SK-N-SH (cell line): ENCODE results near the gene PHOSPHO1. TPM values are rescaled to one million over a fixed set of nuclear protein-coding genes. Genes with fewer than 3 reads are reported as not detected.

Experiments
- CTCF ChIA-PET: fragments of 300-600, 350-600 bp; formaldehyde crosslinking; extraction: SDS; loops from one replicate; lab custom pipeline; 2021; lab: Yijun Ruan, JAX
- POLR2A ChIA-PET: fragments of 350-600 bp; sonication (Branson Sonifier 250); formaldehyde crosslinking; extraction: SDS; loops from one replicate; lab custom pipeline; 2020; ENCODE audit warnings: antibody characterized with exemption, inconsistent platforms; lab: Yijun Ruan, JAX
- DNase-seq: peaks from one replicate; pipeline ENCODE4 v3.0.0; 2012
- H2AFZ ChIP-seq: fragments of 200-600 bp; sonication (generic); 2 replicates; pipeline ENCODE4 v1.8.1; 2016; ENCODE audit warnings: antibody characterized with exemption, mild to moderate bottlenecking, low read depth
- H3F3A ChIP-seq: fragments of 200-600 bp; sonication (generic); replicated peaks from 2 replicates; pipeline ENCODE3; 2016; ENCODE audit warnings: antibody characterized with exemption, mild to moderate bottlenecking; ENCODE audit not compliant: insufficient read depth
- H3K27ac ChIP-seq, 2 experiments: fragments of 200-500 bp in 1 of 2; fragments of 200-600 bp in 1 of 2; sonication (Bioruptor generic) in 1 of 2; sonication (generic), shearing (Covaris generic) in 1 of 2; 2 replicates each; pipeline versions ENCODE4 v1.5.1 to v1.6.1; 2014 to 2016; ENCODE audit warnings: low read depth in 2 of 2, inconsistent platforms in 1 of 2, low read length in 1 of 2, mild to moderate bottlenecking in 1 of 2, mixed read lengths in 1 of 2
- H3K27me3 ChIP-seq: fragments of 200-600 bp; sonication (generic), shearing (Covaris generic); 2 replicates; pipeline ENCODE4 v1.6.1; 2016; ENCODE audit warnings: mixed run types; ENCODE audit not compliant: insufficient read depth
- H3K36me3 ChIP-seq, 2 experiments: fragments of 200-500 bp in 1 of 2; fragments of 200-600 bp in 1 of 2; sonication (Bioruptor generic) in 1 of 2; sonication (generic) in 1 of 2; replicated peaks in 1 of 2; 2 replicates each; pipeline versions ENCODE3 to v1.5.1; 2014 to 2016; ENCODE audit warnings: low read length in 1 of 2, mild to moderate bottlenecking in 1 of 2; ENCODE audit not compliant: insufficient read depth in 2 of 2, control insufficient read depth in 1 of 2
- H3K4me1 ChIP-seq, 2 experiments: fragments of 200-500 bp in 1 of 2; fragments of 200-600 bp in 1 of 2; sonication (Bioruptor generic) in 1 of 2; sonication (generic), shearing (Covaris generic) in 1 of 2; 2 replicates each; pipeline versions ENCODE4 v1.5.1 to v1.6.1; 2014 to 2016; ENCODE audit warnings: low read depth in 1 of 2, low read length in 1 of 2, mixed run types in 1 of 2; ENCODE audit not compliant: insufficient read depth in 2 of 2, control insufficient read depth in 1 of 2
- H3K4me2 ChIP-seq: fragments of 200-600 bp; sonication (generic), shearing (Covaris generic); 2 replicates; pipeline ENCODE4 v1.6.1; 2017; ENCODE audit warnings: mixed run types
- H3K4me3 ChIP-seq, 2 experiments: fragments of 200-500 bp in 1 of 2; fragments of 200-600 bp in 1 of 2; sonication (Bioruptor generic) in 1 of 2; sonication (generic), shearing (Covaris generic) in 1 of 2; 2 replicates each; pipeline versions ENCODE4 v1.5.1 to v1.8.1; 2014 to 2016; ENCODE audit warnings: low read depth in 2 of 2, inconsistent platforms in 1 of 2, low read length in 1 of 2, mild to moderate bottlenecking in 1 of 2, mixed read lengths in 1 of 2, moderate library complexity in 1 of 2
- H3K79me2 ChIP-seq: fragments of 200-600 bp; sonication (generic); 2 replicates; pipeline ENCODE4 v1.8.1; 2017; ENCODE audit warnings: mild to moderate bottlenecking; ENCODE audit not compliant: insufficient read depth
- H3K9ac ChIP-seq: fragments of 200-600 bp; sonication (generic); 2 replicates; pipeline ENCODE4 v1.6.1; 2017; ENCODE audit warnings: mixed run types
- H3K9me2 ChIP-seq: fragments of 200-600 bp; sonication (generic); 2 replicates; pipeline ENCODE4 v1.6.1; 2017; ENCODE audit warnings: mixed run types
- H3K9me3 ChIP-seq: fragments of 200-600 bp; sonication (generic); 2 replicates; pipeline ENCODE4 v1.6.1; 2017; ENCODE audit warnings: mixed run types, mild to moderate bottlenecking, moderate library complexity
- H4K20me1 ChIP-seq: fragments of 200-600 bp; sonication (generic); 2 replicates; pipeline ENCODE4 v1.6.1; 2017; ENCODE audit warnings: mild to moderate bottlenecking, mixed run types; ENCODE audit not compliant: insufficient read depth
- CHD2 ChIP-seq: fragments of 150-350 bp; IDR thresholded peaks from 2 replicates; pipeline ENCODE4 v1.6.1; 2018; ENCODE audit warnings: low read length; ENCODE audit not compliant: partially characterized antibody
- CTCF ChIP-seq: fragments of 200-600 bp; sonication (generic); IDR thresholded peaks from 2 replicates; pipeline ENCODE4 v1.6.1; 2017; ENCODE audit warnings: antibody characterized with exemption, mild to moderate bottlenecking, moderate library complexity
- GATA2 ChIP-seq: sonication (generic); formaldehyde crosslinking; IDR thresholded peaks from 2 replicates; pipeline ENCODE4 v1.5.0; 2020; ENCODE audit warnings: mild to moderate bottlenecking, missing genetic modification reagents
- MXI1 ChIP-seq: IDR thresholded peaks from 2 replicates; pipeline ENCODE4 v1.6.1; 2012; ENCODE audit warnings: mild to moderate bottlenecking, low read depth, low read length, improper control_type of control experiment
- NFIC ChIP-seq: IDR thresholded peaks from 2 replicates; pipeline ENCODE4 v1.4.0; 2012; ENCODE audit warnings: borderline replicate concordance
- PBX3 ChIP-seq: IDR thresholded peaks from 2 replicates; pipeline ENCODE4; 2012
- POLR2AphosphoS5 ChIP-seq: IDR thresholded peaks from 2 replicates; pipeline ENCODE4 v1.6.1; 2012; ENCODE audit warnings: low read depth, low read length
- RCOR1 ChIP-seq: fragments of 150-350 bp; IDR thresholded peaks from 2 replicates; pipeline ENCODE4 v1.6.1; 2017; ENCODE audit warnings: antibody characterized with exemption, low read length
- RFX5 ChIP-seq: IDR thresholded peaks from 2 replicates; pipeline ENCODE4 v1.6.1; 2012; ENCODE audit warnings: mild to moderate bottlenecking, improper control_type of control experiment, low read length
- RXRA ChIP-seq: IDR thresholded peaks from 2 replicates; pipeline ENCODE4 v1.4.0; 2012; ENCODE audit warnings: low read depth, mild to moderate bottlenecking, borderline replicate concordance
- SIN3A ChIP-seq: IDR thresholded peaks from 2 replicates; pipeline ENCODE4 v1.6.1; 2012; ENCODE audit warnings: low read depth, mild to moderate bottlenecking, low read length, moderate library complexity, borderline replicate concordance
- TAF1 ChIP-seq: IDR thresholded peaks from 2 replicates; pipeline ENCODE4 v1.6.1; 2012; ENCODE audit warnings: low read depth, mild to moderate bottlenecking, low read length, moderate library complexity, borderline replicate concordance
- TEAD4 ChIP-seq: IDR thresholded peaks from 2 replicates; pipeline ENCODE4 v1.4.0; 2012; ENCODE audit warnings: mild to moderate bottlenecking, borderline replicate concordance; ENCODE audit not compliant: insufficient read depth
- YY1 ChIP-seq: IDR thresholded peaks from 2 replicates; pipeline ENCODE4 v1.4.0; 2012; ENCODE audit warnings: low read depth, mild to moderate bottlenecking
- WGBS: methylation state at CpG from one replicate; pipeline ENCODE4 v1.1.6; 2017; ENCODE audit warnings: low lambda C conversion rate; 5-methylcytosine and 5-hydroxymethylcytosine counted together
- polyA plus RNA-seq, 3 experiments: library from polyadenylated mRNA; depleted of rRNA; stranded (reverse); fragments of >200 nt; gene quantifications; 2 replicates each; pipeline ENCODE4 v1.2.3, GENCODE V29; 2012
- TF ChIP-seq, protein P1 (sequence below): fragments of 150-350 bp; IDR thresholded peaks from 2 replicates; pipeline ENCODE4 v1.6.1; 2017; ENCODE audit warnings: antibody characterized with exemption, low read length, low read depth, borderline replicate concordance

PHOSPHO1 gene
- polyA plus RNA-seq, 1 of the 3 experiments (the other 2 are of a cell fraction), result not detected

DNA sequence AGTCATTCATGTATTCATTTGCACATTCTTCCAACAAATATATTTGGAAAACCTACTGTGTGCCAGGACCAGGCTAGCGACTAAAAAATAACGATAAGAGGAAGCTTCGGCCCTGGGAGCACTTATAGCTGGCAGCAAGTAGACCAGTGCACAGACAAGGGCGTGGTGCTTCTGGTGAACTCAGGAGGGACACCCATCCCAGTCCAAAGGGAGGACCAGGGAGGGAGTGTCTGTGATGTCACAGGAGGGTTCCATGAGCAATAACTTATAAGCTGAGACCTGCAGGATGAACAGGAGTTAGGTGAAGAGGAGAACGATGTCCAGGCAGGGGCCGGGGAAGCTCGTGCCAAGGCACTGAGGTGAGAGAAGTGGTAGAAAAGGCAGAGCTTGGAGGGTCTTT lies 17.4 kb upstream of the PHOSPHO1 start:
- DNase-seq, result no peak
- no peak overlapping the region for H2AFZ ChIP-seq
- H3K36me3 ChIP-seq, result no peaks in the 10 kb centered on the region
- CTCF ChIA-PET, result interaction anchor here (0.8 to 2.0 kb wide), 6 partner anchors 13 to 160 kb away, joined by 3 to 7 read pairs (median 4); no protein-coding TSS in a partner anchor
- H3K9ac ChIP-seq, result no peak overlapping the region
- POLR2A ChIA-PET, result no interaction called here
- H3K4me1 ChIP-seq, result no peaks in the 10 kb centered on the region
- H3K27me3 ChIP-seq, result peaks cover 45% of the 10 kb centered on the region; the same call in 1 of the 2 replicates
- H3K9me3 ChIP-seq, result no peaks in the 10 kb centered on the region
- no peaks in the 10 kb centered on the region for H4K20me1 ChIP-seq
- H3F3A ChIP-seq, result peaks cover 4% of the 10 kb centered on the region
- no peak overlapping the region for H3K27ac ChIP-seq
- H3K79me2 ChIP-seq, result no peaks in the 10 kb centered on the region
- WGBS, result 38% methylated on average over 7 of the region's 7 CpGs
- H3K4me3 ChIP-seq, result no peak overlapping the region
- no peaks in the 10 kb centered on the region for H3K9me2 ChIP-seq
- no peak overlapping the region for H3K4me2 ChIP-seq
- TF ChIP-seq NFIC, result no peak
- TF ChIP-seq YY1, result no peak
- TF ChIP-seq CHD2, result no peak
- no peak for TF ChIP-seq TEAD4
- TF ChIP-seq SIN3A, result no peak
- TF ChIP-seq CTCF, result no peak
- no peak for TF ChIP-seq RXRA
- TF ChIP-seq TAF1, result no peak
- TF ChIP-seq POLR2AphosphoS5, result no peak
- no peak for TF ChIP-seq GATA2
- TF ChIP-seq, protein P1, sequence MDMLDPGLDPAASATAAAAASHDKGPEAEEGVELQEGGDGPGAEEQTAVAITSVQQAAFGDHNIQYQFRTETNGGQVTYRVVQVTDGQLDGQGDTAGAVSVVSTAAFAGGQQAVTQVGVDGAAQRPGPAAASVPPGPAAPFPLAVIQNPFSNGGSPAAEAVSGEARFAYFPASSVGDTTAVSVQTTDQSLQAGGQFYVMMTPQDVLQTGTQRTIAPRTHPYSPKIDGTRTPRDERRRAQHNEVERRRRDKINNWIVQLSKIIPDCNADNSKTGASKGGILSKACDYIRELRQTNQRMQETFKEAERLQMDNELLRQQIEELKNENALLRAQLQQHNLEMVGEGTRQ, result no peak
- TF ChIP-seq PBX3, result no peak
- TF ChIP-seq MXI1, result no peak
- no peak for TF ChIP-seq RFX5

DNA sequence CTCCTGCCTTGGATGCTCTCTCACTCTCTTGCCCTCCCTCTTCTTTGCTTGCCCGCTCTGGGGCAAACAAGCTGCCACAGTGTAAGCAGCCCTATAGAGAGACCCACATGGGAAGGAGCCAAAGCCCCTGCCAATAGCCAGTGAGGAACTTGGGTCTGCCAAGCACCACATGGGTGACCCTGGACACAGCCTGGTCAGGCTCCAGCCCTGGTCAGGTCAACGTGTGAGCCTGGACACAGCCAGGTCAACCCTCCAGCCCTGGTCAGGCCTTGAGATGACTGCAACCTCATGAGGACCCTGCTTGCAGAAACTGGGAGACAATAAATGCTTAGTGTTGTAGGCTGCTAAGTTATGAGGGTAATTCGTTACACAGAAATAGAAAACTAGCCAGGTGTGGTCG lies 14.3 kb upstream of the PHOSPHO1 start:
- H3K9me2 ChIP-seq, result no peaks in the 10 kb centered on the region
- DNase-seq, result no peak
- H3K9ac ChIP-seq, result no peak overlapping the region
- H3K27me3 ChIP-seq, result peaks cover 41% of the 10 kb centered on the region
- H3K36me3 ChIP-seq, result no peaks in the 10 kb centered on the region
- no peaks in the 10 kb centered on the region for H3K4me1 ChIP-seq
- no peaks in the 10 kb centered on the region for H3K9me3 ChIP-seq
- no peak overlapping the region for H3K4me3 ChIP-seq
- H4K20me1 ChIP-seq, result no peaks in the 10 kb centered on the region
- no peaks in the 10 kb centered on the region for H3K79me2 ChIP-seq
- no peak overlapping the region for H2AFZ ChIP-seq
- no peaks in the 10 kb centered on the region for H3F3A ChIP-seq
- ChIA-PET CTCF (interaction anchor here (2.3 kb wide), 1 partner anchor 18 kb away, joined by 13 read pairs; no protein-coding TSS in a partner anchor), POLR2A (no interaction called here)
- no peak overlapping the region for H3K4me2 ChIP-seq
- WGBS, result 77% methylated on average over 4 of the region's 4 CpGs
- H3K27ac ChIP-seq, result no peak overlapping the region
- TF ChIP-seq TEAD4, result no peak
- no peak for TF ChIP-seq RCOR1
- TF ChIP-seq, protein P1, result no peak
- no peak for TF ChIP-seq RXRA
- TF ChIP-seq, all 33 proteins: peak for 0
